Posterior vena cava (tissue), 2 donors: ENCODE measurements around the gene TCF20. TPM values are rescaled to one million over a fixed set of nuclear protein-coding genes. Genes with fewer than 3 reads are reported as not detected.
A peak's percentile ranks its signal among the peaks of the same experiment; 100 is the strongest.

Experiments used
- DNase-seq: peaks from one replicate; pipeline ENCODE4 v3.0.0-alpha.2; 2020; ENCODE audit warnings: low spot score
- intact Hi-C, 2 donors: fragments of 100-400 bp; cut with DNase I; formaldehyde crosslinking; loops; one replicate each; pipeline versions ENCODE4 v1.14.1 to v1.14.2; 2022 to 2023
- total RNA-seq, 2 donors: library from RNA; stranded (reverse); fragmentation: NEBNext Ultra II Directional; extraction: Animal tissue kit (Norgen Biotek cat#: 25700); gene quantifications; one replicate each; pipeline ENCODE4 v1.2.1, GENCODE V29; 2021
- donor health status: DM: yes; HTN: yes; CAD: no.
- donor health status: DM: yes; HTN: yes; CAD: no.

The TCF20 gene
- total RNA-seq, 2 donors from 2014 or later: 26.9 to 27.2 TPM

DNA sequence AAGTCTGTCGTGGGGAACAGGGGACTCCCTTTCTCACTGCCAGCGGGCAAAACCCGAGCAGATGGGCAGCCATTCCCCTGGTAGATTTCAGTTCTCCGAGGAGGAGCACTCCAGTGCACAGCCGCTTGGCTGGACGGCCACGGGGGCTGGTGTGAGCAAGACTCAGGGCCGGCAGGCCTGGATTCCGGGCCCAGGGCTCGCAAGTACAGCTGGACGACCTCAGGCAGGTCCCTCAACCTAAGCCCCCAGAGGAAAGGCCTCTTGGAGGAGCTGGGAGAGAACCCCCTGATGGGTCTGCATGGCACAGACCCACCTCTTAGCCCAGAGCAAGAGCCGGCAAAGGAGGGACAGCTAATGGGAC lies 31.3 kb upstream of the TCF20 start:
- no peak for DNase-seq
- intact Hi-C loops: no loop called here

DNA sequence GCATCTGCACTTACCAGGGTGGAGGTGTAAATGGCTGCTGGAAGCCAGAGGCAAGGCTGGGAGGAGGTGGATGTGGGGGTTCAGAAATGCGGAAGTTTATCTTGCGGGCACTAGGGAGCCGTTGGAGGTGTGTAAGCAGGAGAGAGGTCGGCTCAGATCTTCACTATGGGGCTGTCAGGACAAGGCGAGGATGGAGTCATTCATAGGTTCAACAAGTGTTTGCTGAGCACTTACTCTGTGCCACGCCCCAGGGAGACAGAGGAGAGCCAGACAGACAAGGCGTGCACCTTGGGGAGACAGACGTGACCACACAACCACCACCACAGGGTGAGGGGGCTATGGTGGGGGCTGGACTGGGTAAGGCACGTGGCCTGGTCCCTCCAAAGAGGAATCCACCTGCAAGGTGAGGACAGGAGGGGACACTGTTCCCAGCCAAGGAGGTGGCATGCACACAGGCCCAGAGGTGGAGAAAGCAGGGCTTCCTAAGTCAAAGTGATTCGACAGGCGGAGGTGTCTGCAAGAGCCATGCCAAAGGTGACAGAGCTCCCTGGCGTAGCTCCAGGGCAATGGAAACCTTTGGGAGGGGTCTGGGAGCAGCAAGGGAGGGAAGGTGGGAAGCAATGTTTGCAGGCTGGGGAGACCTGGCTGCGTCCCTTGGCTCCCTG lies 30.8 kb upstream of the TCF20 start:
- DNase-seq: no peak
- intact Hi-C loops: no loop called here

DNA sequence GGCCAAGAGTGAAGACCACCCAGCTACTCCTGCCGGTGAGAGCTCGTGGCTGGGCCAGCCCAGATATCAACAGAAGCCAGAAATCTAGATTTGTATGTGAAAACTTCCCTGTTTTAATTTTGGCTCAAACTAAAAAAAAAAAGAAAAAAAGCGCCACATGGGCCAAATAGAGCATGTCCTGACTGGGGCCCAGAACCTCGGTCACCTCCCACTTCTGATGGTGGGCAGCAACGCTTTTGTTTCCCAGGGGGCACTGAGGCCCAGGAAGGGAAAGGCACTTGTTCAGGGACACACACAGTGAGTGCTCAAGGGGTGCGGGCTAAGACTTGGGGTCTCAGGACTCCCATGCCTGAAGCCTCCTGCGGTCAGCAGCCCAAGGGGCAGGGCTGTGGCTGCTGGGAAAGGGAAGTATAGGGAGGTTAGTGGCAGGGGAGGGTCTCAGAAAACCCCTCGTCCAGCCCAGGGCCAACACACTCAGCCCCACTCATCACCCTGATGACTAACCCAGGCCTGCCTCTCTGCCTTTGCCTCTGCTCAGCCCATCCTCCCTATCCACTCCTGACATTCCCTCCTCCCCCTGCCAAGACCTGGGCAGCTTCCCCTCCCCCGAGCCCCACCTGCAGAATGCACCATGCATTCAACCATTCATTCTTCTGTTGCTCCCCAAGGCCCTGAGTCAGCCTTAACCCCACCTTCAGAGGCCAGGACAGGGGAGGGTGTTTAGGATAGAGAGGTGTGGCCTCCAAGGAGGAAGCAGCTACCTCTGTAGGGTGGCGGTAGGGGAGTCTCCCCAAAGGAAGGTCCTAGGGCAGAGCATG lies 30.0 kb upstream of the TCF20 start:
- DNase-seq: no peak
- intact Hi-C loops: no loop called here

DNA sequence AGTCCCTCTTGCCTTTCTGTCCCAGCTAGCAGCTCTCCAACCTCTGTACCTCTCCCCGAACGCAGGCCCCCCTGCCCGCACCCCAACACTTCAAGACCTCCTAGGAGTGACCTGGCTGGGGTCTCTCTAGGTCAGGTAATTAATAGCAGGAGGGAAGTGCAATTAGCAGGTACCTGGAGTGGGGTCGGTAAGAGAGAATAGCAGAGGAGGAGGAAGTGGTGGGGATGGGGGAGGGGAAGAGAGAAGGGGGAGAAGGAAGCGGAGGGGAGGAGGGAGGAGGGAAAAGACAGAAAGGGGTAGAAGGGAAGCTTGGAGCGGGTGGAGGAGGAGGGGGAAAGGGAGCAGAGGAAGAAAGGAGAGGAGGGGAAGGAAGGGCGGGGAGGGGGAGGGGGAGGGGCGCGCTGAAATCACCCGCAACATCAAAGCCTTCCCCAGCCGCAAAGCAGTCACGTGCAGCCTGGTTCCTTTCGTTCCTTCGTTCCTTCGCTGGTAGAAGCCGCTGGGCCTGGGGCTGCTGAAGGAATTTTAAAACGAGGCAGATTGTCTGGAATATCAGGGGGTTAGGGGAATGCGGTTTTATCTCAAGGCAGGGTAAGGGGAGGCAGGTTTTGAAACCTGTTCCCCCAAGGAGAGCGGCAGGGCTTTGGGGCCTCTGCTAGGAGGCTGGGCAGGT lies 29.3 kb upstream of the TCF20 start:
- intact Hi-C loops: no loop called here
- no peak for DNase-seq

DNA sequence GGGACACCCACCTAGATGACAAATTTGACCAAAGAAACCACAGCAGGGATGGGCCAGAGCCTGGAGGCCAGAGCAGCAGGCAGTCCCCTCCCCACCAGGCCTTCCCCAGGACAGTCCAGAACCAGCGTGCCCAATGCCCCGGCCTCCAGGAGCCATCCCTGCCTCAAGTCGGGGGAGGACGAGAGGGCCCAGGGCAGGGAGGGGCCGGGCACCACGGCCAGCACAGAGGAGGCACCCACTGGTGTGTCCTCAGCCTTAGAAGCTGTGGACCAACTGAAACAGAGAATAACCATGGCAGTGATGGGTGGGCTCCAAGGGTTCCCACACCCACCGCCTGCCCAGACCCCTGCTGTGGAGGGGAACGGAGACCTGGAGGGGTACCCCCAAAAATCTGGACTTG lies 28.3 kb upstream of the TCF20 start:
- intact Hi-C loops: no loop called here

DNA sequence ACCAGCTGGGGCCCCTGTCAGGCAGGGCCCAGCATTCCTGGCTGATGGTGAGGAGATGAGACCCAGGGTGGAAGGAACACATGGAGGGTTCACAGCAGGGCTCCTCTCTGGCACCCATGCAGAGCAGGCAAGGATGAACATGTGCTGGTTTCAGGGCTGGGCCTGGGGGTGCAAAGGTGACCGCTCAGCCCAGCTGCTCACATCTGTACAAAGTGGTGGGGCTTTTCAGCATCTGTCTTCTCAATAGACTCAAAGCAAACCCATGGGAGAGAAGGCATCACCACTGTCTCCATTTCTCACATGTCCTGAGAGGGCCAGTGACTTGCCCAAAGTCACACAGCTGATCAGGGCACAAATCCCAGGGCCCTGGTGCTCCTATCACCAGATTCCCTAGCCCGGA lies 27.3 kb upstream of the TCF20 start:
- DNase-seq: no peak
- intact Hi-C loops: no loop called here

More for the DNA sequence above, 28.3 kb upstream of the TCF20 start:
- no peak for DNase-seq

DNA sequence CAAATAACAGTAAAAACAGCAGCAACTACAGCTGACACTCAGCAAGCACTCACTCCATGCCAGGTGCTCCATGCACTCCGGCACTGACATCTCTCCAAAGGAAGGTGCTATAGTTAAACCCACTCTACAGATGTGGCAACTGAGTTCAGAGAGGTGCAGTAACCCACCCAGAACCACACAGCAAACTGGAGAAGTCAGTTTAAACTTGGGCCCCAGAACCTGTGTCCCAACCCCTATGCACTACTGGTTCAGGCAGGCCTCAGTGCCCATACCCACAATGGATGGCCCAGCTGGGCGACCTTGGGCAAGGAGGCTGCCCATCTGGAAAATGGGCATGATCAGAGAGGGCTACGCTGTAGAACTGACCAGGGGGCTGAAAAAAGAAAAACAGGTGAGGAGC lies 26.4 kb upstream of the TCF20 start:
- intact Hi-C loops: no loop called here
- DNase-seq: no peak

DNA sequence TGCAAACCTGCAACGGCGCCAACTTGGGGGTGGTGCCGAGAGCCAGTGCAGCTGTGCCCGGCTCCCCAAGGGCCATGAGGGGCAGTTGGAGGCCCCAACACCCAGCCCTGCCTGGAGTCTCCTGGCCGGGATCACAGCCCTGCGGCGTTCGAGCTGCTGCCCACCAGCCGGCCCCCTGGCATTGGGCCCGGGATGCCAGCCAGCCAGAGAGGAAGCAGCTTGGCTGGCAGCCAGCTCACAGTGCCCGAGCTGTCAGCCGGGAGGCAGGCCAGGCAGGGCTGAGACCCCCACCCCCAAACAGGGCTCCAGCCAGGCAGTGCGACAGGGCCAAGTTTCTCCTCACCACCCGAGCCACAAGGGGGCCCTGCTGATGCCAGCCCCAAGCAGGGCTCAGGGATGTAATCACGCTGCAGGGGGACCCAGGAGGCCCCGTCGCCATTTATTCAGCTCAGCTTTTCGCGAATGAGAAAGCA lies 26.0 kb upstream of the TCF20 start:
- intact Hi-C loops: no loop called here
- DNase-seq: no peak

DNA sequence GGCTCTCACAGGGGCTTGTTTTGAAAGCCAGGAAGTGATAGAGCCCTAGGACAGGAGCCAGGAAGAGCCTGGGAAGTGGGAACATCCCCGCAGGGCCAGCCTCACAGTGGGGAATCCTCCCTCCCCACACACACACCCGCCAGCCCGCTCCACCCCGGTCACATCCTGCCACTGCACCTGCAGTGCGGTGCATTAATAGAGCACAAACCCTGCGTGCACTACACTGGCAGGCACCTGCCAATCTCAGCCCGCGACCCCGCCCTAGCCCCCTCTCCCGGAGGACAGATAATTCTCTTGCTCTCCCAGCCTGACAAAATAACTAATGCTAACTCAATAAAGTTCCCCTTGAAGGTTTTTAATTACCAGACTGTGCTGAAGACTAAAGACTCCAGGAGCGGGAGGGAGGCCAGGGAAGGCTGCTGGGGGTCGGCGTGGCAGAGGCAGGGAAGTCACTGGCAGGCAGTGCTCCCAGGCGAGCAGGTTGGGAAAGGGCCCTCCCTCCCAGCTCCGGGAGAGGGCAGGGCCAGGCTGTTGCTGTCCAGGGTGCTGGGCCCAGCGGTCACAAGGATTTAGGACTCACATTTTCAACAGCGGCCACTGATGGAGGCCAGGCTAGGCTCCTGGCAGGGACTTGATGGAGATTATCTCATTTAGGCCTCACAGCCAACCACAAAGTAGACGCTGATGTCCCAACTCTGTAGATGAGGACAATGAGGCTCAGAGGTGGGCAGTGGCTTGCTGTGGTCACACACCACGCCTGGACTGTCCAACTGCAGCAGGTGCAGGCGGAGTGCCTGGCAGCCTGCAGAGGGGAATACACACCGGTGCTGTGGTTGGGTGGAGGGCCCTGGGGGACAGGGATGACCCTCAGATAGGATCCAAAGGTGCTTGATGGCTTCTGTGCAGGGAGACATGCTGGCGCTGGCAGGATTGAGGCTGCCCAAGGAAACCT lies 23.9 kb upstream of the TCF20 start:
- intact Hi-C loops: no loop called here
- DNase-seq: no peak

DNA sequence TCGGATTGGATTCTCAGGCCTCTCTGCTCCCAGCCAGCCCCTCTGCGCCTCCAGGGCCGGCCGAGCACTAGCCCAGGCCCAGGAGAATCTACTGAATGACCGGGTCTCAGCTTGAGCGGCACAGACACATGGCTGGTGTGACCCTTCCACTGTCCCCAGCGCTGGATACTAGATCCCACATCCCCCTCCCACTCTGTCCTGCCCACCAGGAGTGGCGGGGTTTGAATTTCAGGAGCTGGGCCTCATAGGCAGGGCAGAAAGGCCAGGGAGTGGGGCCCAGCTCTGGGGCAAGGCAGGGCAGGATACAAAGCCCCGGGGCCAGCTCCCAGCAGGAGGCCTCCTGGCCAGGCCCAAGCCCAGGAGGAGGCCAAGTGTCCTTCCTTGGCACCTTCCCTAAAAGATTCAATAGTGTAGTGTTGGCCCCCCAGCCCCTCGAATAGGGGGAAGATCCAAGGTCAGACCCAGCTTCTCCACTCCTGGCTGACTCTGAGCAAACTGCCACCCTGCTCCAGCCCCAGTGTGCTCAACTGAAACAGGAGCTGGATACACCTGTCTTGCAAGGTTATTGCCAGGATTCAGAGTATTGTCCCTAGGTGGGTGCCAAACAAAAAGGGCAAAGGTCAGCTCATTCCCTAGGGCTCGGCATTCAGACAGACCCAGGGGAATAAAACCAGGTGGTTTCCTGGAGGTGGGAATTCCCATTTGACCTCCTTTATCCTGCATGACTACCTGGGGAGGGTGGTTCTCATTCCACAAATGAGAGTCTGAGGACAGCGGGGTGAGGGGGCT lies 22.5 kb upstream of the TCF20 start:
- intact Hi-C loops: no loop called here
- DNase-seq: no peak

DNA sequence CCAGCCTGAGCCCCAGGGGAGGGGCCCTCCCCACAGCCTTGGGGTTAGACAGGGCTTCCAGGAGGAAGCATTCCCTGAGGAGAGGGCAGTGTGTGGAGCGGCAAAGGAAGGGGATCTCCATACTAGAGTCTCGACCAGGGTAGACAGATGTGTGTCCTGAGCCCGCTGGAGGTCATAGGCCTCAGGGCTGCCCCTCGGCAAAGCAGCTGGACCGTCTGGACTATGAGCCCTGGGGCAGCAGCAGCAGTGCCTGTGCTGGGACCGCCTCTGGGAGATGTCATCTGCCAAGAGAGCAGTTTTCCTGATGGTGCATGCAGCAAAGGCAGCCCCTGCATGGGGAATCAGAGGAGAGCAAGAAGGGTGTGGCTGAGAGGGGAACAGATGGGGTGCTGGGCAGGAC lies 20.8 kb upstream of the TCF20 start:
- intact Hi-C loops: no loop called here
- DNase-seq: no peak

DNA sequence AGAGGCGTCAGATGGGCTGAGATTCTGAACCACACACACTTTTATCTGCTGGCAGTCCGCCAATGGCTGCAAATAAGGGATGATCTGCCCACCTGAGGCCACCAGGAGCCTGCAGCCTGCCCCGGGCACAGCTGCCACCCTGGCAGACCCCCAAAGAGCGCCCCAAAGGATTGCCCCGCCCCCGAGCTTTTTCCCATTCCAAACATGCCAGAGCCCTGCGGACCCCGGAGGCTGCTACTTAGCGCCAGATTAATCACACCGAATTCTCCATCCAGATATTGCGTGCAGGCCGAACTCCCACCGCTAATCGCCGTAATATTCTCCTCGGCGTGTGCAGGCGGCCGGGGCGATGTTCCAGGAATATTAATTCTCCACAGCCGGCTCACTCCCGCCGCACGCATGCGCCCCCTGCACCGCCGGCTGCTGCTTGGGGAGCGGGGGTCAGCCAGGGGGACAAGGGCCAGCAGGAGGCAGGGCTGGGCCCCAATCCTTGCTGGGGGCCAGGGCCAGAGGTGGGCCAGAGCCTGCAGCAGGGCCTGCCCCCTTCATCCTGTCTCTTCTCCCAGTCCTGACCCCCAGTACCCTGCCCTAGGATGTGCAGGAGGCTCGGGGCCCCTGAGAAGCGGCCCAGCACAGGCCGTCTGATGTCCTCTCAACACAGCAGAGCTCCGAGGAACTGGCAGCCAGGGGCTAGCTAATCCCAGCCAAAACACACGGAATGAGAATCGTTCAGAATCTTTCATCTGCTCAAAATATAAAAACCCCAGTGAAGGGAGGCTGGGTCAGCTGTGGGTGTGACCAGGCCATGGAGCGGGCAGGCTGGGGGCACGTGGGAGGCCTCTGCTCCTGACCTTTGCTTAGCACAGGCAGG lies 19.5 kb upstream of the TCF20 start:
- no peak for DNase-seq
- intact Hi-C loops: no loop called here

DNA sequence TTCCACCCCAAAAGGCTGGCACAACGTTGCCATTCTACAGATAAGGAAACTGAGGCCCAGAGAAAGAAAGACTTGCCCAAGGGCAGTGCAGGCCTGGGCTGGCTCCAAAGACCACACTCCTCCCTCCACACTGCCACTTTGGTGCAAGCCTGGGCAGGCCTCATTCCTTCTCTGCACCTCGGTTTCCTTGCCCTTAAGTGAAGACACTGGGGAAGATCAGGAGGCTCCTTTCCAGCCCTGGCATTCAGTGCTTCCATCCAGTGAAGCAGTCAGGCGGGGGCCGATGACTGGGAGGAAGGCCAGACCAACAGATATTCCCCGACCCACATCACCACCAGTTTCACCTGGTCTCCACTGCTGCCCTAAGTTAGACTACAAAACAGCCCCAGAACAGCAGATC lies 18.3 kb upstream of the TCF20 start:
- intact Hi-C loops: no loop called here
- DNase-seq: no peak

DNA sequence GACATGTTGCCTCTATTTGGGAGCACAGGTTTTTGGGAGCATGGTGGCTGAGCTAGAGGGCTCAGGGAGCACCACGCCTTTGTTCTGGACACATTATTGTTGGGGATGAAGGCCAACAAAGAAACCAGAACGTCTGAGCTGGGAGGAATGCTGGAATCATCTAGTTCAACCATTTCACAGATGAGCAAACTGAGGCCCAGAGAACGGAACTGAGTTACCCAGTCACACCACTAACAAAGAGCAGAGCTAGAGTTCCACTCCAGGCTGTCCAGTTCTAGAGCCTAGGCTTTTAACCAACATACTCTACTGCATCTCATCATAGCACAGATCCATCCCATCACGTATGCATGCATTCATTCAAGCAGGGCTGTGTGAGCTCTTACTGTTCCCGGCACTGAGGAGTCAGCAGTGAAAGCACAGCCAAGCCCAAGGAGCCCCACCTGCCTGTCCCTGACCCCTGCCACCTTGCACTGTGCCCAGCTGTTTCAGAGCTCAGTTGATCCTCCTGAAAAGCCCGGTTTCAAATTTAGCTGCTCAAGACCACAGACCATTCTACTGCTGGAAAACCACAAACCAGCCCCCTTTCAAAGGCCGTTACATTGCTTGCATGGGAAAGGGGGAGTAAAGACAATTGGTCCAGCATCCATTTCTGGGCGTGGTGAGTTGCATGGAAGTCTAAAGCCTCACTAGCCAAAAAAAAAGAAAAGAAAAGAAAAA lies 16.9 kb upstream of the TCF20 start:
- intact Hi-C loops: no loop called here
- DNase-seq: no peak

DNA sequence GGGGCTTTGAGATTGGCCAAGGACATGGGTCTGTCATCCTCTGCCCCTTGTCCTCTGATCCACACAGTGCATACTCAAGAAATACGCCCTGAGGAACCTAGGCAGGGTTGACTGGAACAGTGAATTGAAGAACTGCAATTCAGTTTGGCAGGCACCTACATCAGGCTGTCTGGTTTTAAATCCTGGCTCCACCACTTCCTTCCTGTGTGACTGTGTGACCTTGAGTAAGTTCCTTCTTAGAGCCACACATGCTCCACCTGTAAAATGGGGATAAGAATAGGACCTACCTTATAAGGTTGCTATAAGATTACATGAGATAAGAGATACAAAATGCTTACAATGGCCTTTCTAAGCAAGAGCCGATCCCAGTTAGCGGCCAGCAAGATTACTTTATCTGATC lies 15.8 kb upstream of the TCF20 start:
- intact Hi-C loops: no loop called here
- DNase-seq: no peak

DNA sequence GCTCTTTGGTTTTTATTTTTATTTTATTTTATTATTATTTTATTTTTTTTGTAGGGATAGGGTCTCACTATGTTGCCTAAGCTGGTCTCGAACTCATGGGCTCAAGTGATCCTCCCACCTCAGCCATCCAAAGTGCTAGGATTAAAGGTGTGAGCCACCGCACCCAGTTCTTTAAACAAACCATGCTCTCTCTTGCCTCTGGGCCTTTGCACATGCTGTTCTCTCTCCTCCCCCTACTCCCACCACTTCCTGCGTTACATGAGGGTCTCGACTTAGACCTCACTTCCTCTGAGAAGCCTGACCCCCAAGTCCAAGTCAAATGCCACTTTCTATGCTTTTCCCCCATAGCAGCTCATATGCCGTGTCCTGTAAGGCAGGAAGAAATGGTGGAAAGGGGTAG lies 15.2 kb upstream of the TCF20 start:
- intact Hi-C loops: no loop called here
- DNase-seq: no peak

DNA sequence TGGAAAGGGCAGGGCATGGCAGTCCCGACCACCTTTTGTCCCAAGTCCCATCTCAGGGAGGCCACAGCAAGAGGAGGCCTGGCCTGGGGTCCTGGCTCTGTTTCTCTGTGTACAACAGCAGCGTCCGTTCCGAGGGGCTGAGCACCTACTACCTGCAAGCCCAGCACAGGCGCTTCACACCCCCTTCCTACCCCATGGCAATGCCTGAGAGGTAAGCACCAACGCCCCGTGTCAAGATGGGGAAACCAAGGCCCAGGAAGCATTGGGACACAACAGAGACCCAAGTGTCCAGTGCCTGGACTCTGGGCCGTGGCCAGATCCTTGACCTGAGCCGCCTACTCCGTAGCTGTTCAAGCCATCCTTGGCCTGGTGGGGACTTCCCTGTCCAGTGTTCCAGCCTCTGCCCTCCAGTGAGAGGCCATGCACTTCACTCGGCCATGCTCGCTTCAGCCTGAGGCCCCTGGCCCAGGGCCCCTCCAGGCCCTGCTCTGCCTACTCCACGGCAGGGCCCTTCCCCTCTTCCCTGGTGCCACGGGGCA lies 14.3 kb upstream of the TCF20 start:
- DNase-seq: peak; percentile 70
- intact Hi-C loops: no loop called here
